Measurements from ENCODE around the gene RBFOX2. TPM values are rescaled to one million over a fixed set of nuclear protein-coding genes. Genes with fewer than 3 reads are reported as not detected.
"Not testable (repeated sequence)": the region's sequence is repeated elsewhere in the genome, so short reads cannot be mapped to it uniquely, and the experiment has no call there.

RBFOX2 gene
- total RNA-seq, 2 experiments from 2014 or later: 0.36 to 1.1 TPM

GRCh38 chr22:35835998-35836691, 192.5 kb downstream of the RBFOX2 start:
- no peak for ATAC-seq (ENCODE audit: low read depth)
- H3K9me3 Mint-ChIP-seq: no peaks in the 10 kb centered on the region
- H3K36me3 Mint-ChIP-seq: no peaks in the 10 kb centered on the region
- peaks cover 3% of the 10 kb centered on the region for H3K4me1 Mint-ChIP-seq
- H3K4me3 Mint-ChIP-seq: peak overlapping the region; percentile 9
- no peak for DNase-seq
- H3K27ac Mint-ChIP-seq: no peak overlapping the region
- H3K27me3 Mint-ChIP-seq: peaks cover 42% of the 10 kb centered on the region
- POLR2A ChIA-PET: no interaction called here

- ATAC-seq (ENCODE audit: low read depth) (no peak), DNase-seq (no peak)
- Mint-ChIP-seq H3K27me3 (peaks cover 42% of the 10 kb centered on the region), H3K27ac (no peak overlapping the region), H3K9me3 (no peaks in the 10 kb centered on the region), H3K36me3 (no peaks in the 10 kb centered on the region), H3K4me1 (peaks cover 3% of the 10 kb centered on the region), H3K4me3 (no peak overlapping the region)
- POLR2A ChIA-PET: no interaction called here
Measured at GRCh38 chr22:35835267-35835997, 193.2 kb downstream of the RBFOX2 start.

GRCh38 chr22:35834061-35834460, 194.6 kb downstream of the RBFOX2 start:
- POLR2A ChIA-PET: no interaction called here
- Mint-ChIP-seq H3K4me1 (peaks cover 3% of the 10 kb centered on the region), H3K36me3 (no peaks in the 10 kb centered on the region), H3K9me3 (no peaks in the 10 kb centered on the region), H3K27me3 (peaks cover 34% of the 10 kb centered on the region), H3K4me3 (no peak overlapping the region), H3K27ac (no peak overlapping the region)
- no peak for ATAC-seq (ENCODE audit: low read depth)
- DNase-seq: no peak

- POLR2A ChIA-PET: no interaction called here
- Mint-ChIP-seq H3K4me1 (no peaks in the 10 kb centered on the region), H3K36me3 (no peaks in the 10 kb centered on the region), H3K27ac (no peak overlapping the region), H3K9me3 (no peaks in the 10 kb centered on the region), H3K27me3 (peaks cover 17% of the 10 kb centered on the region), H3K4me3 (no peak overlapping the region)
- ATAC-seq (ENCODE audit: low read depth) (no peak), DNase-seq (no peak)
Measured at GRCh38 chr22:35830305-35830704, 198.3 kb downstream of the RBFOX2 start.

GRCh38 chr22:35824256-35824655, 204.4 kb downstream of the RBFOX2 start:
- no peak for ATAC-seq (ENCODE audit: low read depth)
- peaks cover 3% of the 10 kb centered on the region for H3K27me3 Mint-ChIP-seq
- no peaks in the 10 kb centered on the region for H3K36me3 Mint-ChIP-seq
- peaks cover 11% of the 10 kb centered on the region for H3K4me1 Mint-ChIP-seq
- H3K9me3 Mint-ChIP-seq: no peaks in the 10 kb centered on the region
- no peak overlapping the region for H3K27ac Mint-ChIP-seq
- H3K4me3 Mint-ChIP-seq: no peak overlapping the region
- no peak for DNase-seq
- POLR2A ChIA-PET: no interaction called here

GRCh38 chr22:35821654-35822053, 207.0 kb downstream of the RBFOX2 start:
- Mint-ChIP-seq H3K27me3 (peaks cover 3% of the 10 kb centered on the region), H3K9me3 (no peaks in the 10 kb centered on the region), H3K36me3 (no peaks in the 10 kb centered on the region), H3K4me3 (no peak overlapping the region), H3K27ac (no peak overlapping the region), H3K4me1 (peaks cover 11% of the 10 kb centered on the region)
- POLR2A ChIA-PET: no interaction called here
- no peak for ATAC-seq (ENCODE audit: low read depth)
- DNase-seq: no peak

- H3K27ac Mint-ChIP-seq: no peak overlapping the region
- peaks cover 11% of the 10 kb centered on the region for H3K4me1 Mint-ChIP-seq
- ATAC-seq (ENCODE audit: low read depth) (no peak), DNase-seq (no peak)
- peaks cover 3% of the 10 kb centered on the region for H3K27me3 Mint-ChIP-seq
- H3K4me3 Mint-ChIP-seq: no peak overlapping the region
- POLR2A ChIA-PET: no interaction called here
- no peaks in the 10 kb centered on the region for H3K9me3 Mint-ChIP-seq
- no peaks in the 10 kb centered on the region for H3K36me3 Mint-ChIP-seq
Measured at GRCh38 chr22:35819421-35819820, 209.2 kb downstream of the RBFOX2 start.

- H3K4me3 Mint-ChIP-seq: no peak overlapping the region
- ATAC-seq (ENCODE audit: low read depth) (no peak), DNase-seq (no peak)
- H3K36me3 Mint-ChIP-seq: no peaks in the 10 kb centered on the region
- POLR2A ChIA-PET: no interaction called here
- H3K27ac Mint-ChIP-seq: no peak overlapping the region
- peaks cover 3% of the 10 kb centered on the region for H3K27me3 Mint-ChIP-seq
- no peaks in the 10 kb centered on the region for H3K9me3 Mint-ChIP-seq
- peaks cover 11% of the 10 kb centered on the region for H3K4me1 Mint-ChIP-seq
Measured at GRCh38 chr22:35818897-35819296, 209.7 kb downstream of the RBFOX2 start.

- H3K27me3 Mint-ChIP-seq: peaks cover 2% of the 10 kb centered on the region
- POLR2A ChIA-PET: no interaction called here
- no peak overlapping the region for H3K4me3 Mint-ChIP-seq
- no peak for ATAC-seq (ENCODE audit: low read depth)
- no peaks in the 10 kb centered on the region for H3K4me1 Mint-ChIP-seq
- H3K27ac Mint-ChIP-seq: no peak overlapping the region
- H3K36me3 Mint-ChIP-seq: peaks cover 1% of the 10 kb centered on the region
- DNase-seq: no peak
- peaks cover 5% of the 10 kb centered on the region for H3K9me3 Mint-ChIP-seq
Measured at GRCh38 chr22:35812600-35812999, 216.0 kb downstream of the RBFOX2 start.

GRCh38 chr22:35811670-35812069, 217.0 kb downstream of the RBFOX2 start:
- DNase-seq (no peak), ATAC-seq (ENCODE audit: low read depth) (no peak)
- POLR2A ChIA-PET: no interaction called here
- peaks cover 1% of the 10 kb centered on the region for H3K36me3 Mint-ChIP-seq
- peaks cover 5% of the 10 kb centered on the region for H3K9me3 Mint-ChIP-seq
- no peak overlapping the region for H3K4me3 Mint-ChIP-seq
- H3K27me3 Mint-ChIP-seq: peaks cover 4% of the 10 kb centered on the region
- H3K27ac Mint-ChIP-seq: no peak overlapping the region
- no peaks in the 10 kb centered on the region for H3K4me1 Mint-ChIP-seq

GRCh38 chr22:35809816-35810215, 218.8 kb downstream of the RBFOX2 start:
- H3K4me3 Mint-ChIP-seq: no peak overlapping the region
- no peak for ATAC-seq (ENCODE audit: low read depth)
- no peak for DNase-seq
- POLR2A ChIA-PET: no interaction called here
- no peaks in the 10 kb centered on the region for H3K4me1 Mint-ChIP-seq
- H3K36me3 Mint-ChIP-seq: peaks cover 1% of the 10 kb centered on the region
- peaks cover 6% of the 10 kb centered on the region for H3K9me3 Mint-ChIP-seq
- H3K27ac Mint-ChIP-seq: no peak overlapping the region
- H3K27me3 Mint-ChIP-seq: peaks cover 4% of the 10 kb centered on the region

- peaks cover 1% of the 10 kb centered on the region for H3K36me3 Mint-ChIP-seq
Measured at GRCh38 chr22:35808377-35808776, 220.2 kb downstream of the RBFOX2 start.

GRCh38 chr22:35806668-35807067, 222.0 kb downstream of the RBFOX2 start:
- ATAC-seq (ENCODE audit: low read depth); H3K9me3 Mint-ChIP-seq; H3K27me3 Mint-ChIP-seq; POLR2A ChIA-PET; H3K27ac Mint-ChIP-seq; DNase-seq; H3K4me1 Mint-ChIP-seq; H3K36me3 Mint-ChIP-seq; H3K4me3 Mint-ChIP-seq: not testable (repeated sequence)

More at GRCh38 chr22:35808377-35808776, 220.2 kb downstream of the RBFOX2 start:
- ATAC-seq (ENCODE audit: low read depth) (no peak), DNase-seq (no peak)
- POLR2A ChIA-PET: no interaction called here
- Mint-ChIP-seq H3K27me3 (peaks cover 4% of the 10 kb centered on the region), H3K9me3 (peaks cover 7% of the 10 kb centered on the region), H3K4me1 (no peaks in the 10 kb centered on the region), H3K27ac (no peak overlapping the region), H3K4me3 (no peak overlapping the region)

- Mint-ChIP-seq H3K9me3 (peaks cover 3% of the 10 kb centered on the region), H3K36me3 (no peaks in the 10 kb centered on the region), H3K4me3 (no peak overlapping the region), H3K27ac (no peak overlapping the region), H3K27me3 (peaks cover 4% of the 10 kb centered on the region), H3K4me1 (no peaks in the 10 kb centered on the region)
- no peak for ATAC-seq (ENCODE audit: low read depth)
- POLR2A ChIA-PET: no interaction called here
- no peak for DNase-seq
Measured at GRCh38 chr22:35805466-35805865, 223.2 kb downstream of the RBFOX2 start.

Measured in activated naive CD8-positive, alpha-beta T cell treated with anti-CD3 and anti-CD28 coated beads, Interleukin-2, amount 10 ng/mL, durations not matched to agents 7 days and 5 days (primary cell).